Esophagus mucosa (tissue), 1 donor: Measurements from ENCODE around the gene RNF133. TPM values are rescaled to one million over a fixed set of nuclear protein-coding genes. Genes with fewer than 3 reads are reported as not detected.

Experiments
- ATAC-seq: fragments of 200-7000 bp; cut with Tn5 transposase; one replicate; pipeline ENCODE4 v1.9.1; 2020
- total RNA-seq: library from RNA; stranded (reverse); gene quantifications from one replicate; pipeline ENCODE4 v1.2.4, GENCODE V29; 2023
- donor health status: DM: yes; HTN: yes; CAD: no.

The RNF133 gene, protein sequence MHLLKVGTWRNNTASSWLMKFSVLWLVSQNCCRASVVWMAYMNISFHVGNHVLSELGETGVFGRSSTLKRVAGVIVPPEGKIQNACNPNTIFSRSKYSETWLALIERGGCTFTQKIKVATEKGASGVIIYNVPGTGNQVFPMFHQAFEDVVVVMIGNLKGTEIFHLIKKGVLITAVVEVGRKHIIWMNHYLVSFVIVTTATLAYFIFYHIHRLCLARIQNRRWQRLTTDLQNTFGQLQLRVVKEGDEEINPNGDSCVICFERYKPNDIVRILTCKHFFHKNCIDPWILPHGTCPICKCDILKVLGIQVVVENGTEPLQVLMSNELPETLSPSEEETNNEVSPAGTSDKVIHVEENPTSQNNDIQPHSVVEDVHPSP
- total RNA-seq, result 0.24 TPM

DNA sequence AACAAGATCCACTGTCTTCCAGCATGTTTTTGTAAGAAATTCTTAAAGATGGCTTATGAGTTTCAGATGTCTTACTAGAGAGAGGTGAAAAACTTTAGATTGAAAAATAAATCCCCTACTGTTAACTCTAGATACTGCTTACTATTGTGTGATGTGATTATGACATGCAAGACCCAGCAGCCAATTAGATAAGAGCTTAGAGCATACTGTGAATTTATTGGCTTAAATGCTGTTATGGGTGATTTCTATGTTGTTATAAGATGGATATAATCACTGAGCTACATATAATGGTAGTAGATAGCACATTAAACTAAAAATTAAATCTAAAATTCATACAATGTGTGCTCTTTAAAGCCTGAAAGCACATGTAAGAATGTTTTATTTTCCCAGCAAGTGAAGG, at the start of gene RNF133:
Gene RNF133, minus strand, starts transcription at position 101 of the 400 bp plus-strand sequence. CDS start 199 bp downstream, outside the sequence.
- no peak for ATAC-seq

DNA sequence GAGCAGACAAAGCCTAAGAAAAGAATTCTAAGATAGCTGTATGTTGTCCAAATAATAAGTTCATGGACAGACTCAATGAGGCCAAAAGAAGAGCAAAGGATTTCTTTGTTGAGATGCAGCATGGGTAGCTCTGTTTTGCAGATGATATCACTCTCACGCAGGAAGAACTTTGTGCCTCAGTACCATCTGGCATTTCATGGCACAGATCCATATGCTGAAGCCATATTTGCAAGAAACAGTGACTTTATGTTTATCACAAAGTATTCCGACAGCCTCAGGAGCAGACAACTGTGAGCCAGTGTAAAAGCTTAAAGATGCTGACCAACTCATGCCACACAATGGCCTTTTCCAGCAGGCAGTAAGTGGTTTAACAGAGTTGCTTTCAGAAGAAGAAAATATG, 49.3 kb upstream of the RNF133 start:
- ATAC-seq, result no peak

DNA sequence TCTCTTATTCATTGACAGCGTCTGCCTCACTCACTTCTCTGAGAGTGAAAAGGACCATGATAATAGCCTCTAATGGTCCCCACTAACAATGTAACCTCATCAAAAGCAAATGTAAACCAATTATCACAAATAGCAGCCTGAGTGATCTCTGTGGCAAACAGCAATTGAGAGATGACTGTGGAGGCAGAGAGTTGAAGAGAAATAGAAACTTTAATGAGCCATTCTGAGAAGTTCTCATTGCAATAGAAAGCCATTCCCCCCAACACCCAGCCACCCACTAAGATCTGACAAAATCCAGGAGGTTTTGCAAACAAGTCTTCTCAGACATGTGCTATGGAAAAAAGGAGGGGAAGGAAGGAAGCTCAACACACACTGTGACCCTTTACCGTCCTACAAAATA, 48.0 kb upstream of the RNF133 start:
- ATAC-seq, result no peak

DNA sequence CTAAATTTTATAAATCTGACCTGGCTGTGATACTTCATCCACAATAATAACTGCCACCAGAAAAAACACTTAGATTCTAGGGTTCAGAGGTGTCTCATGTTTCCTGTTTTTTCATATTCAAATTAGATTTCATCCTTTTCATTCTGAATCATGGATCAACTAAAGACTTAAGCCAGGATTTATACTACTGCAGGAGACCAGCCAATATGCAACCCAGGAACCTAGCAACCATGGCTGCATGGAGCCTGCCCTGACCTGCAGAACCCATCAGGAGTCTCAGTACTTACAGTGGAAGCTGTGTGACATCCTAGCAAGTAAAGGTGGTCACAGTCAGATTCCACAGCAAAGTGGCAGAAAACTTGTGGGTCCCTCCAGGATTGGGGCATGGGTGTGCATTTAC, 44.3 kb upstream of the RNF133 start:
- peak; percentile 96 for ATAC-seq

DNA sequence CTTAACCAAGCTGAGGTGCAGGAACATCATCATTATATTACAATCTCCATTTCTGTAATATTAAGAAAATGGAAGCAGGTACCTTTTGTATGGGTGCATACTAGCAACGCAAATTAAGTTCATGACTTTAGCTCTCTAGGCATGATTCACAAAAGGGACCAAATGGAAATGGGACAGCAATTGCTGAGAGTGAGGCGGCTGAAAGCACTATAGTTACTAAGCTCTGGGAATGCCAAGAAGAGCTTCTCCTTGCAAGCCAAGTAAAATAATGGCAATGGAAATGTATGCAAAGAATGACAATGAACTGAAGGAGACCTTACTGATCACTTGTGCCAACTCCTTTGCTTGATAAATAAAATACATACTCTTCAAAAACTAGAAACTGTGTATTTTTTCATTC, 40.0 kb upstream of the RNF133 start:
- ATAC-seq, result no peak

DNA sequence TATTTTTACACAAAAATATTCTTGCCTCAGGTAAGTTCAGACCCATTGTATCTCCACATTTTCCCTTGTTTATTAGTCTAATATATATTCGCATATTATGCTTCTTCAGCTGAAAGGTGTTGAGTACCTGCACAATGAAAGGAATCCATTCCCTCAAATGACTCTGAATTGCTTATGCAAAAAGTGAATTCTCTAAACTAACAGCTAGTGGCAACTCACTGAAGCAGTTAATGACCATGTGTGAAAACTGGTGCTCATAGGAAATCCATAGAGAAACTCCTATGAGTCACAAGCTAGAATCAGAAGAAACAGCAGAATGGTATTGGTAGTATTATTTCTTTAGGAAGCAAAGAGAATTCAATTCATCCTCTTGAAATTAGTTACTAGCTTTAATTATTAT, 37.3 kb upstream of the RNF133 start:
- no peak for ATAC-seq

DNA sequence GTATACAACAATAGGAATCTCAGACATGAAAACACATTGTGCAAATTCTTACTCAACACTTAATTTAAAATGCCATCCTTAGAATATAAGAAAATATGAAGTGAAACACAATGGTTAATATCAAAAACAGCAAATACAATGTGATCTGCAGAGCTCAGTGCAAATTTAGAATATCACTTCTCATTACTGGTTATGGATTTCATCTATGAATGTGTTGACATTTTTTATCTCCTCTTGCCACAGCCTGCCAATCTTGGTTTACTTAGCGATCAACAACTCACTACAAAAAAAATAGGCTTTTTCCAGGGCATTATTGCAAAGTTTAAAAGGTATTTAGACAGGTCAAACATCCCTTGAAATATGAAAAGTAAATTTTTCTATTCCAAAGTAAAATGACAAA, 28.8 kb upstream of the RNF133 start:
- no peak for ATAC-seq

DNA sequence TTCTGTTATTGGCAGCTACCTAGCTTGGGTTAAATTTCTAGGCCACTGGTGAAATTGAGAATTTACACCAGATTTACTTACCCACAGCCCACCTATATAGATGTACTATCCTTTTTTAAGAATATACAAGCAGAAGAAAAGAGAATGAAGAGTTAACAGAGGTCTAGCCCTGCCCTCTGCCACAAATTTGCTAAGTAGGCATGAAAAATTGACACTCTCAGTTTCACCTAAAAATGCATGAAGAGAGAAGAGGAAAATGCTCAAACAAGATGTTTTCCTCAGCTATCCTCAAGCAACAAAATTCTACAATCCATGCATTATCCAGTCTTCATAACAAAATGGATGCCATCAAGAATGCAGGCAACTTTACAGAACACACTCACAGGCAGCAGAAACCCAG, 28.4 kb upstream of the RNF133 start:
- no peak for ATAC-seq

DNA sequence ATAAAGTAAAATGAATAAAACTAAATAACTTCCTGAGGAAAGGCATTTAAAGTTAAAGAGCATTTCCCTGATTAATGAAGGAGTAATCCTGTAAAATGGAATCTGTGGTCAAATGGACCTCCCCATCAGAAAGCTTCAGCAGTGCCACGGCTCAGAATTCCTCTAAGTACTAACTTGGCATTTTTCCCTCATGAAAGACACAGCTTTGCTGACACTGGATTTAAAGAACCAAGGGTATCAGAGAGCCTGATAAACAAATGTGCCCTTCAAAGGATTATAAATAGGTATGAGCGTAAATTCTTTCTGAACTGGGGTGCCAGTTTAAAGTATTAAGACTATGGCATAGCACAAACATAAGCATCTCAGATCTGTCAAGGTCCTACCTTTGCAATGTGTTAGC, 28.0 kb upstream of the RNF133 start:
- no peak for ATAC-seq

DNA sequence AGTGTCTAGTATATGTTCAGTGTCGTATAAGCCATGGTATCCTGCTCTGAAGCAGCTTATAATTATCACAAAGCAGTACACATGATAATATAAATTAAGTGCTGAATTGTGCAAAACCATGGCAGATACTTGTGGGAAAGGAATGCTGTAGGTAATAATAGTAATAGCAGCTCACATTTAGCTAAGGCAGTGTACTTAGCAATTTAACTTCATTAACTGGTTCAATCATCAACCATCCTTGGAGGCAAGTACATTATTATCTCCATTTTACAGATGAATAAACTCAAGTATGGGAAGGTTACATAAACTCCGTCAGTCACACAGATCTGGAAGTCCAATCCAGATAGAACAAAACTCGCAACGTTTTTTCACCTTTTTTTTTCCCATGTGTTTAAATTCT, 25.4 kb upstream of the RNF133 start:
- no peak for ATAC-seq

DNA sequence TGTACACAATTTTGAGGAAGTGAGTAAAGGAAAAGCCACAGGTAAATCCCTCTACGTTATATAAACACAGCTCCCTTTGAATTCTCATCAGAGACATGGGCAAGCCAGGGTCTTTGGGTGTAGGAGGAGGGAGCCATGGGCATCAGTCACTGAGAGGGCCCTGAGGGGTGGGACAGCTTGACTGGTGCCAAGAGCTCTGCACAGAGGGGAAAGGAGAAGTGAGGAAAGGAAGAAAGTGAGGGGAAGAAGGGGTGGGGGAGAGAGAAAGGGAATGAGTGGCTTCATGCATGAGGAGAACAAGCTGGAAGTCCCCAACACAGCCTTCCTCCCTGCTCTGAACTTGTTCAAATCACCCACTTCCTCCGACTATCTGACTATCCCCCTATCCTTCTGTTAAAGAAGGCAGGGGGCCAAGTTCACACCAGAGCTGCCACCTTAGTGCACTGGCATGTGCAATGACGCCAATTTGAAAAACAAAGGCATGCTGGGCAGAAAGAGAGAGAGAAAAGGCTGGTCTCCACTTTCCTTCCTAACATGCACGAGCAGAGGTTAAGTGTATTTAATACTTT, 20.2 kb upstream of the RNF133 start:
- no peak for ATAC-seq

DNA sequence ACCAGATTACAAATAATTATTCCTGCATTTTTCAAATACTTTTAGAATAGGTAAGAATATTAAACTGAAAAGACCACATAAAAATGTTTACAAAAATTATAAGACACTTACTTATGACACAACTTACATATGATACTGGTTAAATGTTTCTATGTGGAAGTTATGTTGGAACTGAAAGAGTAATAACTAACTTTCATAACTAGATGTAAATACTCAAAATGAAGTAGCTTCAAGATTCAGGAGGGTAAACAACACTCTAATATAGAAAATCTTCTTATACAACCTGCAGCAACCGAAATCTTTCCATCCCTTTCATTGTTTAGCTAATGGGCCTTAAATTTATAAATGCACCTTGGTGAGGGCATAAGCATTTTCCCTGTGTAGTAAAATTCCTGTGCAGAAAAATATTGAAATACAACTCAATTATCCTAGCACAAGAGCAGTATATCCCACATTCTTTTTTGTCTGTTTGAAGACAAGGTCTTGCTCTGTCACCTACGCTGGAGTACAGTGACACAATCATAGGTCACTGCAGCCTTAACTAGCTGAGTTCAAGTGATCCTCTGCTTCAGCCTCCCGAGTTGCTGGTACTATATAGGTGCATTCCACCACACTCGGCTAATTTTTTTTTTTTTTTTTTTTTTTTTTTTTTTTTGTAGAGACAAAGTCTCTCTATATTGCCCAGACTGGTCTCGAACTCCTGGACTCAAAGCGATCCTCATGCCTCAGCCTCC, 18.6 kb upstream of the RNF133 start:
- ATAC-seq, result no peak

DNA sequence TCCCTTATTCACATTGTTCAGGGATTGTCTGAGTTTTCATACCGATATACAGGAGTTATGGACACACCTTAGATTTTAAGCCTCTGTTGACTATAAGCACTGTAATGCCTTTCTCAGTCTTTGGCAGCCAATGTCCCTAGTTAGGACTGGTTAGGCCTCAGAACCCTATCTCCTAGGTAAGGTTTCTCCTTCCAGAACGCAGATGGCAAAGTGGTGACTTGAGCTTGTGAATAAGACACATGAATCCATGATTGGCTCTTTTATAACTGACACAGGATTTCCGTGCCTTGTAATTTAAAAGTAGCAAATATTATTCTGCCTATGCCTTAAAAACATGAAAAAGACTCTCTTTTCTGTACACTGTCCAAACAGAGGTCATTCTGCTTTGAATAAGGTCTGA, 16.3 kb upstream of the RNF133 start:
- ATAC-seq, result no peak

DNA sequence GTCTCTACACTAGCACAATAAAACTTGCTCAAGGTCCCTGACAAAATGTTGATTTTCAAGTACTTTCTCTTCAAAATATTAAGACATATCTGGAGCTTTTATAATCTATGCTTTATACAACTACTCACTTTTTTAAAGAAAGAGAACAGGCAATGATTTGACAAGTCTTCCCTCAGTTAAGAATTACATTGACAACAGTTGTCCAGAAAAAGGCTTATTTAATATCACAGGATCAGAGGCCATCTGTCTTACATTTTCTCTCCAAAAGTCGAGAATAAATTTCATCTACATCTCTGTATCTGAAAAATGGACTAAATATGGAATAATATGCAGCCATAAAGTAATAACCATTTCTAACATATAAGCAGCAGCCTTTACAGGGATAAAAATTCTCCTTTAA, 12.0 kb upstream of the RNF133 start:
- ATAC-seq, result no peak

DNA sequence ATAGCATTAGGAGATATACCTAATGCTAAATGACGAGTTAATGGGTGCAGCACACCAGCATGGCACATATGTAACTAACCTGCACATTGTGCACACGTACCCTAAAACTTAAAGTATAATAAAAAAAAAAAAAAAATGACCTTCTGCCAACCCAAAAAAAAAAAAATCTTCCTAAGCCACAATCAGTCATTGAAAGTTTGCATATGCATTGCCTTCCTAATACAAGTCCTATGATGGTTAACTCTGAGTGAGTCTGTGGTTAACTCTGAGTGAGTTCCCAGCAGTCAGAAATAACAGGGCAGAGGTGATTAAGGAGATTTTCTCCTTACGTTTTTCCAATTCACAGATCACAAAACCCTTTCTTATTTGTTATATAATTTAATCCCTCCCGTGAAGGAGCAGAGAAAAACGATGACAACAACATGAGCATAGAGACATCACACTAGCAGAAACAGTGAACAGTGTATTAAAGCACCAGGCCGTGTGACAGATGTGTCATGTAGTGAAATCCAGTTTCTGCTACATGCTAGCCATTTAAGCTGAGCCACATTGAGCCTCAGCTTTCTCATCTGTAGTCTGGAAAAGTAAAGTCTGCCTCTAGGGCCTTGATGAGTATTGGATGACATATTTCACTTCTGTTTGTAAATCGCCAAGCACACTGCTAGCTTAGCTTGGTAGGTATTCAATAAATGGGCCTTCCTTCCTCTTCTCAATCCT, 11.2 kb upstream of the RNF133 start:
- ATAC-seq, result no peak

DNA sequence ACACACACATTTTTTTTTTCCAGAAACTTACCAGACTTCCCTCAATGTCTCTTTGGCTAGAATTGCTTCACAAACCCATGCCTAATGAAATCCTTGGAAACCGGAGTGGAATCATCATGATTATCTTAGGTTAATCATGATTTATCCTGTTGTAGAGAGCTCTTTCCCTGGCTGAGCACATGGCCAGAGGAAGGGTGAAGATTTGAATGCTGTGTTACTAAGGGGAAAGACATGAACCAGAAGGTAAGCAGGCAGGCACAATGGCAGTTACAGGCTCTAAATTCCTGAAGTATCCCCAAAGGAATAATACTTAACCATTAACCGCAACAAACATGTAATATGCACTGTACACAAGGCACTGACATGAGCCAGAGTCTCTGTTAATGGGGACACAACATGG, 7.9 kb upstream of the RNF133 start:
- no peak for ATAC-seq

DNA sequence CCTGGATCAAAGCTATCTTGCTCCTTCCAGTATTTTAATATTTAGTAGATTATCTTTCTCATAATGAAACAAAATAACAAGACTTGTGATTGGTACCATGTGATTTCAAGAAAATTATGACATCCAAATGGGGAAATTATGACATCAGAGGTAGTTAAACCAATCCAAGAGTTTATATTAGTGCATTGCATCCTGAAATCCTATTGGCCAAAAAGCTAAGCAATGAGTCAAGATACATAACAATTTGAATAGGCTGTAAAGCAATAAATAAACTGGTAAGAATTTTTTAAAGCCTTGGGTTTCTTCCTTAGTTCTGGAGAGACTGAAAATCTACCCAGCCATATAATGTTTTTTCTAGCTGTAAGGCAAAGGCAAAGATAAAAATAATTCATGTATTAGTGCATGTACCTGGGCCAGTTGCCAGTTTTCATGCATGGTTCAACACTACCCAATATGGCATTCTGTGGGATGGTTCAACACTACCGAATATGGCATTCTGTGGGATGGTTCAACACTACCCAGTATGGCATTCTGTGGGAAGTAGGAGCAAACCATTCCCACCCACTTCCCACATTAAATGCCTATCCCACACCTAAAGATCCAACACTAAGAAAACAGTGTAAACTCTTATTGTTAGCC, 4.1 kb upstream of the RNF133 start, which contains the start of gene RNF148:
Gene RNF148, minus strand, starts transcription at position 51 of the 639 bp plus-strand sequence. CDS start 172 bp downstream, outside the sequence.
- ATAC-seq, result no peak

DNA sequence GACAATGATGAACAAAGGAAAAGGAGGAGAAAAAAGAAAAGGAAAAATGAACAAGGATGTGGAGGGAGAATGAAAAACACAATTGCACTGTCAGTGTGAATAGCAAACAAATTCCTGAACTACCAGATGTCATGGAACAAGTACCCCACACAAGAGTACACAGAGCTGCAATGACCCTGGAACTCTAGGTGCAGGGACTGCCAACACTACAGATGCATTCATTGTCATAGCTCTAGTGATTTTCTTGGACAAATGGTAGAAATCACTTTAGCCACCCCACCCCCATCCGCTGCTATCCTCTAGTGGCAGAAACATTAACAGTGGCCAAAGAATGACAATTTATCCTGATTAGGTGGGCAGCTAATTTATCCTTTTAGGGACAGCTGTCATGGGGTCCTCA, 3.1 kb downstream of the RNF133 start:
- ATAC-seq, result no peak

DNA sequence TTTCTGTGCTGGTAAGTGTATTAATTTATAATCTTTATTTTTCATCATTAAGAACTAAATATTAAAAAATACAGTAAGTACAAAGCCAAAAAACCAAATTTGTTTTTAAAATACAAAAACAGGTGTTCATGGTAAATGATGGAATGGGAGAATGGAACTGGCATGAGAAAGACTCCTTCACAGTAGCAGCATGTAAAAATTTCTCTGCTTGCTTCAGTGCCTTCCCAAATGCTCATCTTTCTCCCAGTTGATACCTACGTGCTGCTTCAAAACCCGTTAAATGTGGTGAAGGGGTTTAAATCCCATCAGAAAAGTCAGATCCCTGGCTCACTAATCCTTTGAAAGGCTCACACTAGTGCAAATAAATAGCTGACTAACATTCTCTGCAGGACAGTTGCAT, 4.2 kb downstream of the RNF133 start:
- no peak for ATAC-seq

DNA sequence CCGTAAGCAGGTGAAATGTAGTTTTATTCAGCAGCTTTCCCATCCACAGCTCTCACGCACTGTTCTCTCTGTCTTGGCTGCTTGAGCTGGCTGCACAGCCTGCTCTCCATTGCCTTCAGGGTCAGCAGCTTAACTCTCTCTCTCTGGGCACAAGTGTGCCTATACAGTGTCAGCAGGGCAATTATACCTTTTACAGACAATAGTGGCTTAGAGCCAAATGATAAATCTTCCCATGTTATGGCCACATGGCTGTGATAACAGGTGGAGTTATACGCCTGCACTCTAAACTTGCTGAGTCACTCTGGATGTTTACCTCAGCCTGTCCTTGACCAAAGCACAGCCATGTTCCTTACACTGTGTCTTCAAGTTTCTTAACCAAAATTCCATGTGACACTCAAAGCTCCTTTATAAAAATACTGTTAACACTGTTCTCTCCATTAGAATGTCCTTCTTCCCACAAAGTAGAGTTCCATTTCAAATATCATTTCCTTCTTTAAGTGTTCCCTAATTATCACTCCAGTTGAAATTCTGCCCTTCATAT, 6.1 kb downstream of the RNF133 start:
- no peak for ATAC-seq

DNA sequence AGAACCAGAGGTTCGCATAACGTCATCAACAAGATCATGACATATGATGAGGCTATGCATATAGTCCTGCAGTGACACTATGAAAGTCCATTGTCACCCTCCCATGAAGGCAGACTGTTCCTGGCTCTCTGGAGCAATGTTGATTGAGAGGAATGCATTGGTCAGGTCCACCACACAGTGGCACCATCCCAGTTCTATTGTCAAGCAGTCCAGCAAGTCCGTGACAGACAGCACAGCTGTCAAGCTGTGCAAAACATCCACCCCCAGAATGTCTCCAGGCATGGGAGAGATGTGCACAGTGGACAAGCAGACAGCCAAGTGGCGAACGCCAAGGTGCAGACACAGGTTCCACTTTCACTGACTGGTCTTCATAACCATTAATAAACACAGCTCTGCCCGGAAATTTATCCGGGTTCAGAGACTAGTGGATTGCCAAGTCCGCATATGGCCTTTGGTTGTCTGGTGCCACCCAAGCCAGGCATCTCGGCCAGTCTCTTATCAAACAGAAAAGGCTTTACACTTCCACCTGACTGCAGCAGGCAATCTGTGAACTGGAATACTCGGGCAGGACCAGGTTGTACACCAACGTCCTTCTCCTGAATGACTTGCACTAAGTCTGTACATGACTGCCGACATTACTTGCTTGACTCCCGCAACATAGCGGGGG, 7.2 kb downstream of the RNF133 start:
- ATAC-seq, result no peak
